Hepatocyte (in vitro differentiated cells): Measurements from ENCODE around the gene SIGLEC12.

ENCODE experiments used
- EZH2 ChIP-seq: fragments of 200-600 bp; sonication (generic); IDR thresholded peaks from 2 replicates; pipeline ENCODE4 v1.6.1; 2016; ENCODE audit warnings: antibody characterized with exemption, mild to moderate bottlenecking, borderline replicate concordance
- TF ChIP-seq, protein P1 (sequence below): fragments of 200-600 bp; sonication (generic); IDR thresholded peaks from 2 replicates; pipeline ENCODE4 v1.5.1; 2016; ENCODE audit warnings: antibody characterized with exemption, mild to moderate bottlenecking; ENCODE audit not compliant: poor library complexity

DNA sequence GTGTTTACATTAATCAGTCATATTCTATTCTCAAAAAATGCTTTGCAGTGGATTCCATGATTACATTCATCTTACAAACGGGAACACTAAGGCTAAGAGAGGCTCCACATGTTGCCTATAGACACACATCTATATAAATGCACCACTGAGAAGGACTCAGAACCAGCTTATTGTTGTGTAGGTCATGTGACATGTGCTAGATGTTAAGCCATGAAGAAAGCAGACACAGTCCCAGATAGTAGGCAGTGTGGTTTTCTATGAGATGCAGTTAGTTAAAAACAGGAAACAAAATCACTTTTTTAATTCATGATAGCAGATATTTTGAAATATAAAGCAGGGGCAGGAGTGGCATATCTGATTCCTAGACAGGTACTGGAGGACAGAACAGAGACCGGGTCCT lies 19.1 kb upstream of the SIGLEC12 start:
- TF ChIP-seq, protein P1, sequence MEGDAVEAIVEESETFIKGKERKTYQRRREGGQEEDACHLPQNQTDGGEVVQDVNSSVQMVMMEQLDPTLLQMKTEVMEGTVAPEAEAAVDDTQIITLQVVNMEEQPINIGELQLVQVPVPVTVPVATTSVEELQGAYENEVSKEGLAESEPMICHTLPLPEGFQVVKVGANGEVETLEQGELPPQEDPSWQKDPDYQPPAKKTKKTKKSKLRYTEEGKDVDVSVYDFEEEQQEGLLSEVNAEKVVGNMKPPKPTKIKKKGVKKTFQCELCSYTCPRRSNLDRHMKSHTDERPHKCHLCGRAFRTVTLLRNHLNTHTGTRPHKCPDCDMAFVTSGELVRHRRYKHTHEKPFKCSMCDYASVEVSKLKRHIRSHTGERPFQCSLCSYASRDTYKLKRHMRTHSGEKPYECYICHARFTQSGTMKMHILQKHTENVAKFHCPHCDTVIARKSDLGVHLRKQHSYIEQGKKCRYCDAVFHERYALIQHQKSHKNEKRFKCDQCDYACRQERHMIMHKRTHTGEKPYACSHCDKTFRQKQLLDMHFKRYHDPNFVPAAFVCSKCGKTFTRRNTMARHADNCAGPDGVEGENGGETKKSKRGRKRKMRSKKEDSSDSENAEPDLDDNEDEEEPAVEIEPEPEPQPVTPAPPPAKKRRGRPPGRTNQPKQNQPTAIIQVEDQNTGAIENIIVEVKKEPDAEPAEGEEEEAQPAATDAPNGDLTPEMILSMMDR = no peak
- TF ChIP-seq EZH2 = no peak
